ES-I3 (cell line): ENCODE data around the gene ENTREP3.
"Not testable (repeated sequence)": the region's sequence is repeated elsewhere in the genome, so short reads cannot be mapped to it uniquely, and the experiment has no call there.

Experiments
- H3K36me3 ChIP-seq: 2 replicates; pipeline ENCODE4 v1.6.1; 2013; ENCODE audit warnings: mild to moderate bottlenecking, low read length, control low read depth, moderate library complexity; ENCODE audit not compliant: insufficient read depth
- H3K4me1 ChIP-seq: 2 replicates; pipeline ENCODE4 v1.6.1; 2013; ENCODE audit warnings: mild to moderate bottlenecking, control low read depth, low read length; ENCODE audit not compliant: insufficient read depth
- H3K9ac ChIP-seq: 2 replicates; pipeline ENCODE4 v1.6.1; 2013; ENCODE audit warnings: low read depth, mild to moderate bottlenecking, low read length, moderate library complexity
- H3K9me3 ChIP-seq: 2 replicates; pipeline ENCODE4 v1.6.1; 2013; ENCODE audit warnings: mild to moderate bottlenecking, low read length, moderate library complexity; ENCODE audit not compliant: control insufficient read depth, insufficient read depth

The ENTREP3 gene

GRCh38 chr1:155255243-155256007, at the start of gene ENTREP3:
Gene ENTREP3 (minus strand): TSS chr1:155255483. CDS start chr1:155254877, 606 bp downstream.
- no peaks in the 10 kb centered on the region for H3K9me3 ChIP-seq
- H3K9ac ChIP-seq = peak within 1 kb of the TSS; percentile 62
- peaks cover 3% of the 10 kb centered on the region; the same call in 1 of the 2 replicates for H3K4me1 ChIP-seq
- 0 out of 2 replicates have a peak, but pooled peaks cover 4% of the 10 kb centered on the region for H3K36me3 ChIP-seq

GRCh38 chr1:155304558-155305063, 49.3 kb upstream of the ENTREP3 start:
- Histone ChIP-seq H3K9me3 (no peaks in the 10 kb centered on the region), H3K4me1 (no peaks in the 10 kb centered on the region), H3K36me3 (no peaks in the 10 kb centered on the region), H3K9ac (no peak overlapping the region)

GRCh38 chr1:155301342-155301841, 46.1 kb upstream of the ENTREP3 start, which contains the start of gene PKLR:
Gene PKLR (minus strand): TSS chr1:155301438. CDS start chr1:155301395, 43 bp downstream.
- H3K9me3 ChIP-seq = no peaks in the 10 kb centered on the region
- no peak within 1 kb of the TSS for H3K9ac ChIP-seq
- H3K36me3 ChIP-seq = no peaks in the 10 kb centered on the region
- H3K4me1 ChIP-seq = peaks cover 8% of the 10 kb centered on the region

- H3K9ac ChIP-seq = no peak overlapping the region
- no peaks in the 10 kb centered on the region for H3K9me3 ChIP-seq
- no peaks in the 10 kb centered on the region for H3K36me3 ChIP-seq
- H3K4me1 ChIP-seq = peaks cover 8% of the 10 kb centered on the region
These were observed 45.5 kb upstream of the ENTREP3 start for GRCh38 chr1:155300553-155301329.

GRCh38 chr1:155300024-155300423, 44.7 kb upstream of the ENTREP3 start:
- peaks cover 8% of the 10 kb centered on the region for H3K4me1 ChIP-seq
- no peaks in the 10 kb centered on the region for H3K36me3 ChIP-seq
- H3K9ac ChIP-seq = no peak overlapping the region
- H3K9me3 ChIP-seq = no peaks in the 10 kb centered on the region

GRCh38 chr1:155297384-155297783, 42.1 kb upstream of the ENTREP3 start:
- Histone ChIP-seq H3K36me3 (no peaks in the 10 kb centered on the region), H3K4me1 (peaks cover 8% of the 10 kb centered on the region), H3K9me3 (no peaks in the 10 kb centered on the region), H3K9ac (no peak overlapping the region)

GRCh38 chr1:155296661-155297060, 41.4 kb upstream of the ENTREP3 start:
- no peaks in the 10 kb centered on the region for H3K36me3 ChIP-seq
- no peaks in the 10 kb centered on the region for H3K9me3 ChIP-seq
- peaks cover 8% of the 10 kb centered on the region for H3K4me1 ChIP-seq
- no peak overlapping the region for H3K9ac ChIP-seq

GRCh38 chr1:155295942-155296267, 40.6 kb upstream of the ENTREP3 start:
- Histone ChIP-seq H3K4me1 (peaks cover 8% of the 10 kb centered on the region), H3K9ac (peak overlapping the region; percentile 79; the same call in 1 of the 2 replicates), H3K36me3 (no peaks in the 10 kb centered on the region), H3K9me3 (no peaks in the 10 kb centered on the region)

GRCh38 chr1:155295183-155295941, 40.1 kb upstream of the ENTREP3 start:
- peaks cover 8% of the 10 kb centered on the region for H3K4me1 ChIP-seq
- H3K9me3 ChIP-seq = no peaks in the 10 kb centered on the region
- H3K9ac ChIP-seq = peak overlapping the region; percentile 79; the same call in 1 of the 2 replicates
- no peaks in the 10 kb centered on the region for H3K36me3 ChIP-seq

GRCh38 chr1:155294520-155295182, 39.4 kb upstream of the ENTREP3 start:
- H3K9ac ChIP-seq = peak overlapping the region; percentile 79; the same call in 1 of the 2 replicates
- no peaks in the 10 kb centered on the region for H3K9me3 ChIP-seq
- H3K36me3 ChIP-seq = no peaks in the 10 kb centered on the region
- H3K4me1 ChIP-seq = peaks cover 8% of the 10 kb centered on the region

- peaks cover 8% of the 10 kb centered on the region for H3K4me1 ChIP-seq
- H3K9ac ChIP-seq = no peak overlapping the region
- no peaks in the 10 kb centered on the region for H3K36me3 ChIP-seq
- no peaks in the 10 kb centered on the region for H3K9me3 ChIP-seq
These were observed 37.9 kb upstream of the ENTREP3 start for GRCh38 chr1:155293086-155293749.

GRCh38 chr1:155291006-155291405, 35.7 kb upstream of the ENTREP3 start:
- H3K9ac ChIP-seq, H3K9me3 ChIP-seq, H3K36me3 ChIP-seq, H3K4me1 ChIP-seq: not testable (repeated sequence)

- Histone ChIP-seq H3K9me3 (no peaks in the 10 kb centered on the region), H3K36me3 (no peaks in the 10 kb centered on the region), H3K4me1 (no peaks in the 10 kb centered on the region), H3K9ac (no peak overlapping the region)
These were observed 32.8 kb upstream of the ENTREP3 start for GRCh38 chr1:155287987-155288543.
